RWPE2 (cell line): ENCODE results near the gene P2RX2.

Experiments
- ATAC-seq: fragments of 200-7000 bp; cut with Tn5 transposase; 3 replicates; pipeline ENCODE4 v1.9.1; 2021; ENCODE audit warnings: low read depth
- DNase-seq: peaks from one replicate; pipeline ENCODE4 v3.0.0-alpha.2; 2020; ENCODE audit warnings: low spot score
- H3K27ac ChIP-seq: fragments of 450-650 bp; 2 replicates; pipeline ENCODE4 v1.5.1; 2017; ENCODE audit warnings: mild to moderate bottlenecking; ENCODE audit not compliant: poor library complexity, severe bottlenecking
- H3K27me3 ChIP-seq: fragments of 250-450 bp; sonication (Bioruptor Pico); 2 replicates; pipeline ENCODE4 v1.5.1; 2021; ENCODE audit warnings: mild to moderate bottlenecking, moderate library complexity; ENCODE audit not compliant: insufficient read depth, poor library complexity, severe bottlenecking
- H3K36me3 ChIP-seq: fragments of 250-450 bp; sonication (Bioruptor Pico); 2 replicates; pipeline ENCODE4 v1.5.1; 2020; ENCODE audit warnings: low read depth, mild to moderate bottlenecking, moderate library complexity
- H3K4me1 ChIP-seq: fragments of 250-450 bp; sonication (Bioruptor Pico); 2 replicates; pipeline ENCODE4 v1.5.1; 2021; ENCODE audit warnings: mild to moderate bottlenecking, moderate library complexity; ENCODE audit not compliant: insufficient read depth, poor library complexity, severe bottlenecking
- H3K4me3 ChIP-seq: fragments of 250-450 bp; sonication (Bioruptor Pico); 2 replicates; pipeline ENCODE4 v1.5.1; 2021; ENCODE audit warnings: mild to moderate bottlenecking, moderate library complexity; ENCODE audit not compliant: severe bottlenecking
- H3K9me3 ChIP-seq: fragments of 250-450 bp; sonication (Bioruptor Pico); 2 replicates; pipeline ENCODE4 v1.5.1; 2021; ENCODE audit warnings: mild to moderate bottlenecking, moderate library complexity; ENCODE audit not compliant: severe bottlenecking
- TF ChIP-seq, protein P1 (sequence below): fragments of 450-650 bp; IDR thresholded peaks from one replicate; pipeline ENCODE4 v1.5.1; 2017; ENCODE audit warnings: mild to moderate bottlenecking, moderate library complexity; ENCODE audit not compliant: poor library complexity, severe bottlenecking

The P2RX2 gene

DNA sequence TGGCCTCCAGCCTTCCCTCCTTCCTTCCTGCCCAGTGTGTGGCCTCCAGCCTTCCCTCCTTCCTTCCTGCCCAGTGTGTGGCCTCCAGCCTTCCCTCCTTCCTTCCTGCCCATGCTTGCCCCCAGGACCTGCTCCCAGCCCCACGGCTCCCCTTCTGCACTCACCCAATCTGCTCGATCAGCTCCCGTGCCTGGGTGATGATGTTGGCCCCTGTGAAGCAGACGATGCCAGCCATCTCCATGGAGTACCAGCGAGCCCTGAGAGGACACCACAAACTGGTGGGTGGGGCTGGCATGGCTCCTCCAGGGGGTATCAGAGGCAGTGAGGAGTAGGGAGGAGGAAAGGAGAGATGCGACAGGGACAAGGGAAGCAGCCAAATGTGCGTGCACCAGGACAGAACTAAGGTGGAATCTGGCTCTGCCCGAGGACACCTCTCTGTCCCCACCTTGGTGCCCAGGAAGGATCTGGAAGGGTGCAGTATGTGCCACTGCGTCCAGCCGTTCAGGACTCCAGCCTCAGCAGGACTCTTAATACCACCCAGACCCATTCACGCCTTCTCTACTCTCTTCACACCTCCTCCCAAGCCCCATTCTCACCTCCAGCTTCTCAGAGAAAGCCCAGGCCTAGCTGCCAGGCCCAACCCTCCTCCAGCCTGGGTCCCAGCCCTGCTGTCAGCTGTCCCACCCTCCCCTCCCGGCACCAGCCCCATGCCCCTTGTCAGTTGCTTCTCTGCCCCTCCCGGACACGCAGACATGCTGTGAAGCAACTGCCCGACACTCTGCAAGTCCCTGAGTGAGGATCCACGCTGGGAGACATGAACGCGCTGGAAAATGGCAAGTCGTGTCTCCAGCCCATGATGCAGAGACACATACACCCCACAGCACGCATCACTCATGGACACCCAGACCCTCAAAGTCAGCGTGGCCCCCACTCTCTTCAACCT lies 45.9 kb downstream of the P2RX2 start:
- ATAC-seq: no peak
- TF ChIP-seq, protein P1, sequence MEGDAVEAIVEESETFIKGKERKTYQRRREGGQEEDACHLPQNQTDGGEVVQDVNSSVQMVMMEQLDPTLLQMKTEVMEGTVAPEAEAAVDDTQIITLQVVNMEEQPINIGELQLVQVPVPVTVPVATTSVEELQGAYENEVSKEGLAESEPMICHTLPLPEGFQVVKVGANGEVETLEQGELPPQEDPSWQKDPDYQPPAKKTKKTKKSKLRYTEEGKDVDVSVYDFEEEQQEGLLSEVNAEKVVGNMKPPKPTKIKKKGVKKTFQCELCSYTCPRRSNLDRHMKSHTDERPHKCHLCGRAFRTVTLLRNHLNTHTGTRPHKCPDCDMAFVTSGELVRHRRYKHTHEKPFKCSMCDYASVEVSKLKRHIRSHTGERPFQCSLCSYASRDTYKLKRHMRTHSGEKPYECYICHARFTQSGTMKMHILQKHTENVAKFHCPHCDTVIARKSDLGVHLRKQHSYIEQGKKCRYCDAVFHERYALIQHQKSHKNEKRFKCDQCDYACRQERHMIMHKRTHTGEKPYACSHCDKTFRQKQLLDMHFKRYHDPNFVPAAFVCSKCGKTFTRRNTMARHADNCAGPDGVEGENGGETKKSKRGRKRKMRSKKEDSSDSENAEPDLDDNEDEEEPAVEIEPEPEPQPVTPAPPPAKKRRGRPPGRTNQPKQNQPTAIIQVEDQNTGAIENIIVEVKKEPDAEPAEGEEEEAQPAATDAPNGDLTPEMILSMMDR: no peak
- Histone ChIP-seq H3K9me3 (no peaks in the 10 kb centered on the region), H3K27me3 (no peaks in the 10 kb centered on the region), H3K4me1 (no peaks in the 10 kb centered on the region), H3K27ac (no peak overlapping the region), H3K4me3 (no peak overlapping the region), H3K36me3 (peaks cover 88% of the 10 kb centered on the region)
- no peak for DNase-seq

DNA sequence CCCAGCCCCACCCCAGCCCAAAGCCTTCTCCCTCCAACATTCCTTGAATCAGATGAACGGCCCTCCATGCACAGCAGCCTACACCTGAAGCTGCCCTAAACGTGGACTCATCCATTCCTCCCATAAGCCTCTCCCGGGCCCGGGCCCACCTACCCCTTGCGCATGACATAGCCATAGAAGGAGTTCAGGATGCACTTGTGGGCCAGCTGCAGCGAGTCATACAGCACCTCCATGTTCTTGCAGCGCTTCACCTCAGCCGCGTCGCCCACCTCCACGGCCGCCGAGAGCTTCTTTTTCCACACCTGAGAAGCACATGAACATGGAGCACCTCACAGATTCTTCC lies 46.5 kb downstream of the P2RX2 start:
- H3K36me3 ChIP-seq: peaks cover 88% of the 10 kb centered on the region
- DNase-seq (no peak), ATAC-seq (no peak)
- no peaks in the 10 kb centered on the region for H3K27me3 ChIP-seq
- H3K4me3 ChIP-seq: no peak overlapping the region
- H3K9me3 ChIP-seq: no peaks in the 10 kb centered on the region
- H3K4me1 ChIP-seq: no peaks in the 10 kb centered on the region
- H3K27ac ChIP-seq: no peak overlapping the region
- TF ChIP-seq, protein P1: no peak

DNA sequence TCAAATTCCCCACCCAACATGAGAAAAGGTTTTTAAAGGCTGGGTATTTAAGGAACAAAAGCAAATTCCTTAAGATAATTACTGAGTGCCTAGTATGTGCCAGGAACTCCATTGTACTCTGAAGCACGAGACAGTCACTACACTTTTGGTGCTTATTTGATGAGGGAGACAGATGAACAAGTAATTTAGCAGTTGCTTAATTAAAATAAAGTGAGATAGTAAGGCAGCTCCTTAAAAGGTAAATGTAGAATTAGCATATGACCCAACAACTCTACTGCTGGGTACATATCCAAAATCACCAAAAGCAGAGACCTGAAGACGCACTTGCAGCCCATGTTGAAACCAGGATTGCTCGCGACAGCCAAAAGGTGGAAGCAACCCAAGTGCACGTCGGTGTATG lies 47.2 kb downstream of the P2RX2 start:
- Histone ChIP-seq H3K9me3 (no peaks in the 10 kb centered on the region), H3K36me3 (peaks cover 86% of the 10 kb centered on the region), H3K27me3 (no peaks in the 10 kb centered on the region), H3K4me3 (no peak overlapping the region), H3K27ac (no peak overlapping the region), H3K4me1 (no peaks in the 10 kb centered on the region)
- TF ChIP-seq, protein P1: no peak
- no peak for DNase-seq
- ATAC-seq: no peak

DNA sequence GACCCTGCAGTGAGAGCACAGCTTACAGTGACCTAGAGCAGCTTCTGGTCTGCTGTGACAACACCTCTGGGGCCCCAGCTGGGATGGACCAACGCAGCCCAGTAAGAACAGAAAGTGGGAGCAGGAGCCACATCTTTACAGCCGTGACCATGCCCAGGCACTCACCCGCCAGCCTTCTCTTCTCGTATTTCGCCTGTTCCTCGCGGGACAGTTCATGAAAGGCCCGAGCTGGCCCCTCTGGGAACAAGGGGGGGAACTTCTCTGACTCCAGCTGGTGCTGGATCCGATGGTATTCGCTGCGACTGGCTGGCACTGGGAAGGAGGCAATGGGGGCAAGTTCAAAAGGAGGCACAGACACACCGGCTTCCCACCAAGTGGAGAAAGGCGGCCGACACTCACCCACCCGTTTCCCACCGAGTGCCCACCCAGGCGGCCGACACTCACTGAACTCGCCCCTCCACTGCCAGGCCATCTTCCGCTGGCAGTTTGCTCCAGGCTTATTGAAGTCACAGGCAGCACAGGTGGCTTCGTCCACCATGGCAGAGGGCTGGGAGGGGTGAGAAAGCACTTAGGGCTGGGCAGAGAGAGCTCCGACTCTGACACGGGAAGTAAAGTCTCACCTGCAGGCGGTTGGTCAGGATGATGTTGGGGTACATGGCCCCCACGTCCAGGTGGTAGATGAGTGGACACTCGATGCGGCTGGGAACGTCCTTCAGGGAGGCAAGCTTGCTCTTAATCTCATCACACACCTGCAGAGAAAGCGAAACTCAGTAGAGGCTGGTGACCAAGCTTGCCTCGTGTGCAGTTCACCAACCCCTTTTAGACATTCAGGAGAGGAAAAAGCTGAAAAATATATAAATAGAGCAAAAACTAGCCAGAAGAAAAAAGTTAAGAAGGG lies 49.9 kb downstream of the P2RX2 start:
- Histone ChIP-seq H3K4me3 (no peak overlapping the region), H3K9me3 (no peaks in the 10 kb centered on the region), H3K27me3 (no peaks in the 10 kb centered on the region), H3K4me1 (no peaks in the 10 kb centered on the region), H3K27ac (no peak overlapping the region), H3K36me3 (peaks cover 84% of the 10 kb centered on the region)
- TF ChIP-seq, protein P1: no peak
- ATAC-seq: no peak
- DNase-seq: no peak
